GM21723 (cell line): Measurements from ENCODE around the gene THOC2.
A peak's percentile ranks its signal among the peaks of the same experiment; 100 is the strongest.
"Not testable (repeated sequence)": the region's sequence is repeated elsewhere in the genome, so short reads cannot be mapped to it uniquely, and the experiment has no call there.

Experiments used
- ATAC-seq: cut with Tn5 transposase; IDR thresholded peaks from one replicate; pipeline ENCODE4 v1.9.1; 2021; ENCODE audit warnings: mild to moderate bottlenecking, moderate library complexity; ENCODE audit not compliant: unreplicated experiment

THOC2 gene

GRCh38 chrX:123581586-123581985, 151.3 kb downstream of the THOC2 start:
- peak; percentile 59 for ATAC-seq

DNA sequence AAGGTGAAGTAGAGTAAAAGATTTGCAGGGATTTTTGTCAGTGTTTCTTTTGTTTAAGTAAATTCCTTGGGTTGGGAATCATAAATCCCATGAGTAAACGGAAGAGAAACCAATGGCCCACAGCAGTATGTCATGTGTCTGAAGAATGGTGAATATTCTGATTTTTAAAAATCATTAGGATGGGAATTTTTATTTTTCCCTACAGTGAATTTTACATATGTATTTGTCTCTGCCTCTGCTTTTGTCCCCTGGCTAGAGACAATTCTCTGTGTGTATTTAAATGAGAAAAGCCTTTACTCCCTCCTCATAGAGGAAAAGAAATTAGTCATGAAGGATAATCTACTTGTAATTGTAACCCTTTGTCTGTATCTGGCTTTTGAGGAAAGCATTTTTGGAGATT, 152.1 kb downstream of the THOC2 start:
- no peak for ATAC-seq

GRCh38 chrX:123574027-123574426, 158.8 kb downstream of the THOC2 start:
- ATAC-seq, result not testable (repeated sequence)

DNA sequence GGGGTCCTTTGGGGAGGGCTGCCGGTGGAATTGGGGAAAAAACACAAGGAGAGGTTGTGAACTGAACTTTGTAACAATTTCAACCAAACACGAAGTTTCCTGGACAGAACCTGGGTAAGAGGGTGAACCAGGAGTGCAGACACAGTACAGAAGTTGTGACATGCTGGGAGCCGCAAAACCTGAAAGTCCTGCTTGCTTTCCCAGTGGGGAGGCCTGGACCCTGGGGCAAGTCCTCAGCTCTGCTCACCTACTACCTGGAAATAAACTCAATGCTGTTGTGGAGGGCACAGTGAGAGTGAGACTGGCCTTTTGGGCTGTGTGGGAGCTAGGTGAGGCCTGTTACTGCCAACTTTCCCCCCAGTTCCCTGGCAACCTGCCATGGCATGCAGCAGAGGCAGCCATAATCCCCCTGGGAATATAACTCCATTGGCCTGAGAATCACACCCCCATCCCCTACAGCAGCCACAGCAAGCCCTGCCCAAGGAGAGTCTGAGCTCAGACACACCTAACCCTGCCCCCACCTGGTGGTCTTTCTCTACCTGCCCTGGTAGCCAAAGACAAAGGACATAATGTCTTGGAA, 162.8 kb downstream of the THOC2 start:
- no peak for ATAC-seq

DNA sequence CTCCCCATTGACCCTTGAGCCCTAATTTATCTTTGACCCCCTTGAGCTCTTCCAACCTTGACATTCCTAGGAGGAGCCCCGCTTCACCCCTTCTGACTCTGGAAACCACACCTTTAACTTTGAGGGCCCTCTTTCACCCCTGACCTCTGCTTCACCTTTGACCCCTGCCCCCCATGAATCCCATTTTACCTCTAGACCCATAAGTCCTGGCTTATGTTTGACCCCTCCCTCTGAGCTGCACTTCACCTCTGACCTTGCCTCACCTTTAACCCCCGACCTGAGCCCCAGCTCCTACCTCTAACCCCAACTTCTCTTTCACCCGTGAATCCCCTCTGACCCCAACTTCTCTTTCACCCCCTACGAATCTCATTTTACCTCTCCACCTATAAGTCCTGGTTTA, 169.7 kb downstream of the THOC2 start:
- ATAC-seq, result no peak

GRCh38 chrX:123562342-123563146, 170.3 kb downstream of the THOC2 start:
- no peak for ATAC-seq

GRCh38 chrX:123561439-123562215, 171.2 kb downstream of the THOC2 start:
- no peak for ATAC-seq

- ATAC-seq, result no peak
These were observed 182.0 kb downstream of the THOC2 start for GRCh38 chrX:123550829-123551228.
